IMR-90 (cell line): ENCODE measurements around the gene SLC25A15.

ENCODE experiments used
- BHLHE40 ChIP-seq: fragments of 150-350 bp; IDR thresholded peaks from 2 replicates; pipeline ENCODE4 v1.6.1; 2016; ENCODE audit warnings: mild to moderate bottlenecking, low read depth, low read length
- CEBPB ChIP-seq: IDR thresholded peaks from 2 replicates; pipeline ENCODE4 v1.6.1; 2012; ENCODE audit warnings: low read depth, low read length, improper control_type of control experiment
- CHD1 ChIP-seq: IDR thresholded peaks from 2 replicates; pipeline ENCODE4 v1.6.1; 2012; ENCODE audit warnings: low read depth, low read length, improper control_type of control experiment
- FOS ChIP-seq: fragments of 150-350 bp; IDR thresholded peaks from 2 replicates; pipeline ENCODE4 v1.6.1; 2016; ENCODE audit warnings: low read depth, low read length
- MAFK ChIP-seq: IDR thresholded peaks from 2 replicates; pipeline ENCODE4 v1.6.1; 2012; ENCODE audit warnings: low read depth, low read length, improper control_type of control experiment
- MAZ ChIP-seq: IDR thresholded peaks from 2 replicates; pipeline ENCODE4 v1.6.1; 2012; ENCODE audit warnings: low read depth, mild to moderate bottlenecking, low read length, improper control_type of control experiment, moderate library complexity, borderline replicate concordance
- MXI1 ChIP-seq: IDR thresholded peaks from 2 replicates; pipeline ENCODE4 v1.6.1; 2012; ENCODE audit warnings: low read depth, mild to moderate bottlenecking, low read length, moderate library complexity, borderline replicate concordance
- NFE2L2 ChIP-seq: fragments of 150-350 bp; IDR thresholded peaks from 2 replicates; pipeline ENCODE4 v1.6.1; 2016; ENCODE audit warnings: low read depth, mild to moderate bottlenecking, low read length
- POLR2A ChIP-seq: IDR thresholded peaks from 2 replicates; pipeline ENCODE4 v1.6.1; 2012; ENCODE audit warnings: mild to moderate bottlenecking, low read depth, low read length
- RAD21 ChIP-seq: IDR thresholded peaks from 2 replicates; pipeline ENCODE4 v1.6.1; 2012; ENCODE audit warnings: low read length, improper control_type of control experiment
- RFX5 ChIP-seq: IDR thresholded peaks from 2 replicates; pipeline ENCODE4 v1.8.0; 2012; ENCODE audit warnings: low read depth, mild to moderate bottlenecking, low read length, moderate library complexity
- SMC3 ChIP-seq: fragments of 150-350 bp; IDR thresholded peaks from 2 replicates; pipeline ENCODE4 v1.6.1; 2016; ENCODE audit warnings: low read depth, mild to moderate bottlenecking, antibody characterized with exemption, low read length, moderate library complexity
- TF ChIP-seq, protein P1 (sequence below): conservative IDR thresholded peaks from 2 replicates; pipeline ENCODE4 v1.5.1; 2012; ENCODE audit warnings: mild to moderate bottlenecking, low read depth, low read length, improper control_type of control experiment
- TF ChIP-seq, protein P2 (sequence below): fragments of 150-350 bp; IDR thresholded peaks from 2 replicates; pipeline ENCODE4 v1.6.1; 2017; ENCODE audit warnings: mild to moderate bottlenecking, antibody characterized with exemption, low read length, low read depth

DNA sequence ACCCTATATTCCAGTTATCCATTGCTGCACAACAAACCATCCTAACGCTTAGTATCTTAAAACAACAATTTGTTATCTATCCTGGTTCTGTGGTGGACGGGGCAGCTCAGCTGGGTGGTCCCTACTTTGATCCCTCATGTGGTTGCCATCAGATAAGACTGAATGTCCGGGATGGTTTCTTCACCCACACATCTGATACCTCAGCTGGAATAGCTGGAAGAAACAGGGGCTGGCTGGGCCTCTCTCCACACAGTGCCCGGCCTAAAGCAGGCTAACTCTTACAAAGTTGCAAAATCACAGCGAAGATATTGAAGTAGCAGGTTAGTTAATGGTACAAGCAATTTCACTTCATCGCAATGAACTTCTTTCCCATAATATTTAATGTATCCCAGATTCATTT is 14.7 kb upstream of the SLC25A15 start:
- TF ChIP-seq, protein P1, sequence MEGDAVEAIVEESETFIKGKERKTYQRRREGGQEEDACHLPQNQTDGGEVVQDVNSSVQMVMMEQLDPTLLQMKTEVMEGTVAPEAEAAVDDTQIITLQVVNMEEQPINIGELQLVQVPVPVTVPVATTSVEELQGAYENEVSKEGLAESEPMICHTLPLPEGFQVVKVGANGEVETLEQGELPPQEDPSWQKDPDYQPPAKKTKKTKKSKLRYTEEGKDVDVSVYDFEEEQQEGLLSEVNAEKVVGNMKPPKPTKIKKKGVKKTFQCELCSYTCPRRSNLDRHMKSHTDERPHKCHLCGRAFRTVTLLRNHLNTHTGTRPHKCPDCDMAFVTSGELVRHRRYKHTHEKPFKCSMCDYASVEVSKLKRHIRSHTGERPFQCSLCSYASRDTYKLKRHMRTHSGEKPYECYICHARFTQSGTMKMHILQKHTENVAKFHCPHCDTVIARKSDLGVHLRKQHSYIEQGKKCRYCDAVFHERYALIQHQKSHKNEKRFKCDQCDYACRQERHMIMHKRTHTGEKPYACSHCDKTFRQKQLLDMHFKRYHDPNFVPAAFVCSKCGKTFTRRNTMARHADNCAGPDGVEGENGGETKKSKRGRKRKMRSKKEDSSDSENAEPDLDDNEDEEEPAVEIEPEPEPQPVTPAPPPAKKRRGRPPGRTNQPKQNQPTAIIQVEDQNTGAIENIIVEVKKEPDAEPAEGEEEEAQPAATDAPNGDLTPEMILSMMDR: no peak
- TF ChIP-seq POLR2A: no peak
- no peak for TF ChIP-seq BHLHE40
- TF ChIP-seq RAD21: no peak
- no peak for TF ChIP-seq MAFK
- TF ChIP-seq FOS: no peak
- TF ChIP-seq SMC3: no peak
- TF ChIP-seq RFX5: no peak
- no peak for TF ChIP-seq CEBPB
- TF ChIP-seq CHD1: no peak
- TF ChIP-seq MXI1: no peak
- TF ChIP-seq, protein P2, sequence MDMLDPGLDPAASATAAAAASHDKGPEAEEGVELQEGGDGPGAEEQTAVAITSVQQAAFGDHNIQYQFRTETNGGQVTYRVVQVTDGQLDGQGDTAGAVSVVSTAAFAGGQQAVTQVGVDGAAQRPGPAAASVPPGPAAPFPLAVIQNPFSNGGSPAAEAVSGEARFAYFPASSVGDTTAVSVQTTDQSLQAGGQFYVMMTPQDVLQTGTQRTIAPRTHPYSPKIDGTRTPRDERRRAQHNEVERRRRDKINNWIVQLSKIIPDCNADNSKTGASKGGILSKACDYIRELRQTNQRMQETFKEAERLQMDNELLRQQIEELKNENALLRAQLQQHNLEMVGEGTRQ: no peak
- TF ChIP-seq NFE2L2: no peak
- TF ChIP-seq MAZ: no peak
